SHP77 (cell line): ENCODE data around the gene RACGAP1.

Source experiments
- DNase-seq, 2 experiments: peaks; one replicate each; lab custom pipeline; 2025; lab: John Stamatoyannopoulos, UW

The RACGAP1 gene

DNA sequence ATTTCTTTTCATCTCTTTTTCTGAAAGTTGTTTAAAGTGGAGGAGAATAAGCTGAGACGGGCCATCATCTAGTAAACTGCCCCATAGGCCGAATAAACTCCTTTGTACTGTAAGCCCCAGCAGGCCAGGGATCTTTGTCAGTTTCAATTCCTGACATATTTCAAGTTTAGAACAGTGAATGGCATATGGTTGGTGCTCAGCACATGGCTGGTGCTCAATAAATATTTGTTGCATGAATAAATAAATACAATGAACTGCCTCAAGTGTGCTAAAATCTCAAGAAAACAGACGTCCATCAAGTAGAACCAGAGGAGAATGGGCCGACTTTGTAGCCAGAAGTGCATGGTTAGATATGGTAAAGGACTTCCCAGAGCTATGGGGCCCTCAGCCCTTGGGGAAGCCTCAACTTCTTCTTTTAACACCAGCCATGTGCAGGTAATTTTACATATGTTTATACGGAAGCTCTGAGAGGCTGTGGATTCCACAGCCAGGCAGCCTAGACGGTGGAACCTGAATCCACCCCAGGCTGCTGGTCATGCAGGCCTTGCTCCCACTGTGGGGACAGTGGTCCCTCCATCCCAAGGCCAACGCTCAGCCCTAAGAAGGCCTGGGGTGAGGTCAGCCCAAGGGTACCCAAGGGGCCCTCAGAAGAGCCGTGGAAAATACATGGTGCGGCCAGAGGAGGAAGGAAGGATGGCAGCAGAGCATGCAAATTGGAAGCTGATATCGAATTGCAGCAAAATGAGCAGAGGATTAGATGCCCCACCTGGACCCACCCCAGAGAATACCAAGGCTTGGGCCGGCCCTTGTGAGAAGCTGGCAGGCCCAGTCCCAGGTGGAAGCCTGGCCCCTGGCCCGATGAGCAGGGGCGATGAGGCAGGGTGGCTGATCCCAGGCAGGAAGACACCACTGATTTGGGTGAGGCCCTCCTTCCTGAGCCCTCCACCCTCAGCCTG, 83.5 kb downstream of the RACGAP1 start:
- DNase-seq = no peak

GRCh38 chr12:49939707-49940106, 85.6 kb downstream of the RACGAP1 start:
- no peak for DNase-seq

DNA sequence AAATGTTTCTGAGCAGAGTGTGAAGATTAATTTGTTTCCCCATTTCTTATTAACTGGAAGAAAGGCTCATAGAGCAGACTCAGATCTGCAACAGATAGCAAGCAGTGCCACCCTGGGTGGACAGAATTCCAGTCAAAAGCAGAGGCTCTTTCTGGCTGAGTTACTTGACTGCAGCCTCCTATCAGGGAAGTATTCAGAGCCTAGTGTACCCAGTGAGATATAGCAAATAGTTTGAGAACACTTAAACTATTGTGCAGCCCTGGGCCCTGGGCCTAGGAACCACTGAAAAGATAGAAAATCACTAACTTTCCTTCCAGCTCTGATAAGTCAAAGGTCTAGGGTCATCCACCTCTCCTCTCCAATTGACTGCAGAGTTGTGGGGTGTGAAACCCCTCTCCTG, 86.0 kb downstream of the RACGAP1 start:
- no peak for DNase-seq
